GM18861 (cell line): ENCODE data around the gene TEX28.
"Not testable (repeated sequence)": the region's sequence is repeated elsewhere in the genome, so short reads cannot be mapped to it uniquely, and the experiment has no call there.

Experiments used
- ATAC-seq: cut with Tn5 transposase; IDR thresholded peaks from one replicate; pipeline ENCODE4 v1.9.1; 2021; ENCODE audit not compliant: unreplicated experiment

Gene TEX28

GRCh38 chrX:154247377-154248045, 47.4 kb downstream of the TEX28 start:
- not testable (repeated sequence) for ATAC-seq

GRCh38 chrX:154239982-154240503, 54.9 kb downstream of the TEX28 start:
- not testable (repeated sequence) for ATAC-seq

GRCh38 chrX:154238939-154239559, 55.9 kb downstream of the TEX28 start:
- ATAC-seq = not testable (repeated sequence)

GRCh38 chrX:154233620-154234019, 61.3 kb downstream of the TEX28 start:
- ATAC-seq = not testable (repeated sequence)

GRCh38 chrX:154231443-154231842, 63.5 kb downstream of the TEX28 start:
- not testable (repeated sequence) for ATAC-seq

- not testable (repeated sequence) for ATAC-seq
Measured at GRCh38 chrX:154226706-154227105, 68.2 kb downstream of the TEX28 start.

- not testable (repeated sequence) for ATAC-seq
Measured at GRCh38 chrX:154225292-154225691, 69.6 kb downstream of the TEX28 start.
